OCI-LY1 (cell line): Measurements from ENCODE around the gene NPAT.

Experiments used
- H2AFZ ChIP-seq: fragments of 200-600 bp; sonication (generic), shearing (Covaris generic); 2 replicates; pipeline ENCODE4 v1.6.0; 2014; ENCODE audit warnings: antibody characterized with exemption, mild to moderate bottlenecking, low read length
- H3F3A ChIP-seq: fragments of 200-600 bp; sonication (generic), shearing (Covaris generic); 2 replicates; pipeline ENCODE4 v1.6.0; 2014; ENCODE audit warnings: mild to moderate bottlenecking, antibody characterized with exemption, low read length, moderate library complexity; ENCODE audit not compliant: insufficient read depth
- H3K27ac ChIP-seq: fragments of 200-600 bp; sonication (generic); 2 replicates; pipeline ENCODE4 v1.5.1; 2014; ENCODE audit warnings: low read length, mixed run types, mild to moderate bottlenecking, low read depth; ENCODE audit not compliant: poor library complexity, severe bottlenecking
- H3K27me3 ChIP-seq: fragments of 200-600 bp; sonication (generic); 2 replicates; pipeline ENCODE4 v1.6.0; 2014; ENCODE audit warnings: antibody characterized with exemption, mild to moderate bottlenecking, low read length, moderate library complexity; ENCODE audit not compliant: insufficient read depth
- H3K36me3 ChIP-seq: fragments of 200-600 bp; sonication (generic); 2 replicates; pipeline ENCODE4 v1.6.1; 2014; ENCODE audit warnings: mild to moderate bottlenecking, antibody characterized with exemption, low read length, moderate library complexity, mixed read lengths; ENCODE audit not compliant: insufficient read depth
- H3K4me1 ChIP-seq: fragments of 200-600 bp; sonication (generic); 2 replicates; pipeline ENCODE4 v1.5.1; 2014; ENCODE audit warnings: mild to moderate bottlenecking, low read length, moderate library complexity; ENCODE audit not compliant: insufficient read depth, severe bottlenecking
- H3K4me2 ChIP-seq: fragments of 200-600 bp; sonication (generic), shearing (Covaris generic); 2 replicates; pipeline ENCODE4 v1.6.1; 2014; ENCODE audit warnings: low read length
- H3K4me3 ChIP-seq: fragments of 200-600 bp; sonication (generic); 2 replicates; pipeline ENCODE4 v1.5.1; 2014; ENCODE audit warnings: low read length, low read depth, mild to moderate bottlenecking, mixed read lengths; ENCODE audit not compliant: poor library complexity, severe bottlenecking
- H3K79me2 ChIP-seq: fragments of 200-600 bp; shearing (Covaris generic); 2 replicates; pipeline ENCODE4 v1.6.1; 2016; ENCODE audit warnings: mixed run types, low read length, mixed read lengths; ENCODE audit not compliant: insufficient read depth
- H3K9ac ChIP-seq: fragments of 200-600 bp; sonication (generic), shearing (Covaris generic); 2 replicates; pipeline ENCODE4 v1.6.1; 2014; ENCODE audit warnings: mild to moderate bottlenecking, low read length, mixed read lengths
- H3K9me2 ChIP-seq: fragments of 200-600 bp; sonication (generic), shearing (Covaris generic); 2 replicates; pipeline ENCODE4 v1.6.1; 2014; ENCODE audit warnings: low read depth, mild to moderate bottlenecking, low read length, mixed read lengths
- H3K9me3 ChIP-seq: fragments of 200-600 bp; shearing (Covaris generic); 2 replicates; pipeline ENCODE4 v1.6.1; 2014; ENCODE audit warnings: low read length, mixed read lengths
- H4K20me1 ChIP-seq: fragments of 200-600 bp; sonication (generic), shearing (Covaris generic); 2 replicates; pipeline ENCODE4 v1.6.0; 2016; ENCODE audit warnings: mild to moderate bottlenecking, low read length; ENCODE audit not compliant: insufficient read depth
- CTCF ChIP-seq: fragments of 200-600 bp; sonication (generic), shearing (Covaris generic); IDR thresholded peaks from 2 replicates; pipeline ENCODE4 v1.5.1; 2017; ENCODE audit warnings: mild to moderate bottlenecking, antibody characterized with exemption, low read length, moderate library complexity, mixed read lengths
- EZH2 ChIP-seq: fragments of 200-600 bp; sonication (generic), shearing (Covaris generic); IDR thresholded peaks from 2 replicates; pipeline ENCODE4 v1.8.0; 2017; ENCODE audit warnings: borderline replicate concordance, mixed run types, mild to moderate bottlenecking, antibody characterized with exemption, low read length, moderate library complexity, mixed read lengths

Gene NPAT

DNA sequence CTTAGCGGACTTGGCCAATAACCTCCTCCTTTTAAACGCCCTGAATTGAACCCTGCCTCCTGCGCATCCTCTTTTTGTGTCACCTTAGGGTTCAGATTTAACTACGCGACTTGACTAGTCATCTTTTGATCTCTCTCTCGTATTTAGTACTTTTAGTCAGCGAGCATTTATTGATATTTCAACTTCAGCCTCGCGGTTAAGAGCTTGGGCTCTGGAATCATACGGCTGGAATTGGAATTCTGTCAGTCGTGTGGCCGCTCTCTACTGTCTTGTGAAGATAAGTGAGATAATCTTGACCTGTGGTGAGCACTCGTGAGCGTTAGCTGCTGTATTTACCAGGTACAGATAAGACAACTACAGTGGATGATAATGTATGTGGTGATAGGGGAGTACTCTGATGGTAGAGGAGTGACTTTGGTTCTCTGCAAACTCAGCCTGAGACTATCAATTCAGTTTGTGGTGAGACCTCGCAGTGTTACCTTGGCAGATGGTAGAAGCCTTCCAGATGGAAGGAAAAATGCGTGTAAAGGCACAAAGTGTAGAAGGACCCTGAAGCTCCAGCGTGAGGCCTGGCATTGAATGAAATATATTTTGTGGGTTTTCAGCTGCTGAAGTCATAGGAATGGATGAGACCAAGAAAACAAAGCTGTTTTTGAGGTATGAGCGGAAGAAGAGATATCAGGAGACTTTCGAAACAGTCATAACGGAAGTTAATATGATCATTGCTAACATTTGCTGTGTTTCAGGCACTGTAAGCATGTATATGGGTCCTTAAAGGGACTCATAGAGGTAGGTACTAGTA lies 1.1 kb upstream of the NPAT start:
- Histone ChIP-seq H3K27ac (peak overlapping the region; percentile 91), H3K36me3 (peaks cover 43% of the 10 kb centered on the region), H3K4me1 (peaks cover 51% of the 10 kb centered on the region), H3K9me3 (no peaks in the 10 kb centered on the region), H3K79me2 (peaks cover 71% of the 10 kb centered on the region), H3K9ac (peak overlapping the region; percentile 93), H2AFZ (0 out of 2 replicates have a peak overlapping the region, but pooled peaks have one; percentile 29), H3F3A (no peaks in the 10 kb centered on the region), H4K20me1 (no peaks in the 10 kb centered on the region), H3K4me2 (peak overlapping the region; percentile 86), H3K9me2 (no peaks in the 10 kb centered on the region), H3K4me3 (peak overlapping the region; percentile 81), H3K27me3 (no peaks in the 10 kb centered on the region)
- TF ChIP-seq EZH2: no peak
- no peak for TF ChIP-seq CTCF

DNA sequence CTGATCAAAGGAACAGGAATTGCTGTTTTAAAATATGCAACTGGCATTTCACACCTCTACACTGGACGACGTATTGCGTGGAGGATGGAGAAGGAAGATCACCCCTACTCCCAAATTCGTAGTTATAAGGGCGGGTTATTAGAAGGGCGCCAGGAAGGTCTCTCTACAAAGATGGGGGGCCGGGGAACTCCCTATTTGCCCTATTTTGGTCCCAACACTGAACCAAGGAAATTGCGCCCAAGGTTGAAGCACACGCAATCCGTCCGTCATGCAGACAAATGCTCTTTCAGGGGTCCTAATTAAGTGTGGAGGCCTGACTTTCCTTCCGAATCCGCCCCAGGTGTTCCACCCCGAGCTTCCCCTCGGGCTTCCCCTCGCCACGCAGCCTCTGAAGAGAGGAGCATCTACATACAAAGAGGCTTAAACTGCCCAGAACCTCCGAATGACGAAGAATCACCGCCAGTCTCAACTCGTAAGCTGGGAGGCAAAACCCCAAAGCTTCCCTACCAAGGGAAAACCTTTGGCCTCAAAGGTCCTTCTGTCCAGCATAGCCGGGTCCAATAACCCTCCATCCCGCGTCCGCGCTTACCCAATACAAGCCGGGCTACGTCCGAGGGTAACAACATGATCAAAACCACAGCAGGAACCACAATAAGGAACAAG lies 396 bp downstream of the NPAT start:
- Histone ChIP-seq H3K4me2 (peak overlapping the region; percentile 95), H3K27me3 (no peaks in the 10 kb centered on the region), H3K9ac (peak overlapping the region; percentile 87), H3K79me2 (peaks cover 86% of the 10 kb centered on the region), H3K9me3 (no peaks in the 10 kb centered on the region), H3K9me2 (no peaks in the 10 kb centered on the region), H4K20me1 (no peaks in the 10 kb centered on the region), H3K4me1 (peaks cover 50% of the 10 kb centered on the region), H3K4me3 (peak overlapping the region; percentile 81), H3F3A (no peaks in the 10 kb centered on the region), H3K27ac (peak overlapping the region; percentile 90), H2AFZ (no peak overlapping the region), H3K36me3 (peaks cover 48% of the 10 kb centered on the region)
- TF ChIP-seq CTCF: no peak

DNA sequence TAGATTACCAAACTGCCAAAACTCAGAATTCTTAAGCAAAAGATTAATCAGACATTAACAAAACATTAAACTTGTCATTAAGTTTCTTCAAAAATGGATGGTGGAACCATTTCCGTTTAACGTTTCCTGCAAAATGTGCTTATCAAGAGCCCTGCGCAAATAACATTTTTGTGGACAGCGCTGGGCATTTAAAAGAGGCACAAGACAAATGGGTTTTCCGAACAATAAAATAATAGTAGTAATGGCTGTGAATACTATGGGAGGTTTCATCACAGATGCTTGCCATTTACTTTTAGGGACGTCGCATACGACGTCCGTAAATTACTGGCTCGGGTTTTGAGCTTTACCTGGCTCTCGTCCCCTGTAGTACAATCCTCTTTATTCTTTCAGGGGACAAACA lies 1.1 kb downstream of the NPAT start:
- TF ChIP-seq EZH2: no peak
- no peak for TF ChIP-seq CTCF
- H4K20me1 ChIP-seq: no peaks in the 10 kb centered on the region
- H2AFZ ChIP-seq: no peak overlapping the region

More for the DNA sequence above, 1.1 kb downstream of the NPAT start:
- peaks cover 52% of the 10 kb centered on the region for H3K36me3 ChIP-seq
- peak overlapping the region; percentile 95 for H3K4me2 ChIP-seq
- no peaks in the 10 kb centered on the region for H3K9me3 ChIP-seq
- no peaks in the 10 kb centered on the region for H3F3A ChIP-seq
- peaks cover 90% of the 10 kb centered on the region for H3K79me2 ChIP-seq
- H3K9ac ChIP-seq: peak overlapping the region; percentile 87
- peak overlapping the region; percentile 90 for H3K27ac ChIP-seq
- H3K9me2 ChIP-seq: no peaks in the 10 kb centered on the region
- H3K27me3 ChIP-seq: no peaks in the 10 kb centered on the region
- H3K4me1 ChIP-seq: peaks cover 43% of the 10 kb centered on the region
- H3K4me3 ChIP-seq: peak overlapping the region; percentile 81
